CD4-positive, CD25-positive, alpha-beta regulatory T cell (primary cell): Measurements from ENCODE around the gene MTRF1. TPM values are rescaled to one million over a fixed set of nuclear protein-coding genes. Genes with fewer than 3 reads are reported as not detected.

Source experiments
- ATAC-seq, 2 donors: fragments of 150-1000 bp; cut with Tn5 transposase; one replicate each; pipeline ENCODE4 v1.10.0; 2021; ENCODE audit warnings: low read depth in 2 of 2, moderate number of reproducible peaks in 2 of 2, moderate library complexity in 1 of 2
- DNase-seq, 3 donors: peaks; one replicate each; pipeline versions ENCODE4 v3.0.0 to v3.0.0-alpha.2; 2012 to 2022; ENCODE audit warnings: mixed read lengths in 1 of 3
- H3K27ac ChIP-seq: one replicate; pipeline ENCODE4 v1.7.0; 2013; ENCODE audit warnings: mild to moderate bottlenecking, low read length; ENCODE audit not compliant: insufficient read depth, poor library complexity, severe bottlenecking
- H3K27me3 ChIP-seq: one replicate; pipeline ENCODE4 v1.7.0; 2013; ENCODE audit warnings: low read length; ENCODE audit not compliant: control insufficient read depth, insufficient read depth
- H3K36me3 ChIP-seq: one replicate; pipeline ENCODE4 v1.7.0; 2013; ENCODE audit warnings: mild to moderate bottlenecking, low read length, moderate library complexity; ENCODE audit not compliant: control insufficient read depth, insufficient read depth
- H3K4me1 ChIP-seq: 2 replicates; pipeline ENCODE4 v1.7.0; 2013; ENCODE audit warnings: mild to moderate bottlenecking, low read length; ENCODE audit not compliant: insufficient read depth, control insufficient read depth, poor library complexity, severe bottlenecking
- H3K4me3 ChIP-seq: one replicate; pipeline ENCODE4 v1.7.0; 2013; ENCODE audit warnings: low read depth, mild to moderate bottlenecking, low read length, moderate library complexity
- H3K9me3 ChIP-seq, 2 experiments: 1 replicate in 1 of 2; 2 replicates in 1 of 2; pipeline ENCODE4 v1.7.0; 2013; ENCODE audit warnings: low read length in 2 of 2, mild to moderate bottlenecking in 1 of 2, moderate library complexity in 1 of 2; ENCODE audit not compliant: control insufficient read depth in 2 of 2
- H3K27ac Mint-ChIP-seq, 3 donors: one replicate each; pipeline ENCODE4 v1.8.0; 2020 to 2022; ENCODE audit warnings: mild to moderate bottlenecking in 3 of 3, mixed read lengths in 3 of 3, moderate library complexity in 2 of 3
- H3K27me3 Mint-ChIP-seq: one replicate; pipeline ENCODE4 v1.8.0; 2022; ENCODE audit warnings: mild to moderate bottlenecking, mixed read lengths
- H3K36me3 Mint-ChIP-seq: one replicate; pipeline ENCODE4 v1.8.0; 2020; ENCODE audit warnings: mixed read lengths
- H3K4me1 Mint-ChIP-seq, 4 donors: one replicate each; pipeline ENCODE4 v1.8.0; 2020 to 2022; ENCODE audit warnings: mixed read lengths in 4 of 4, mild to moderate bottlenecking in 1 of 4
- H3K4me3 Mint-ChIP-seq, 4 donors: one replicate each; pipeline ENCODE4 v1.8.0; 2020 to 2022; ENCODE audit warnings: mild to moderate bottlenecking in 4 of 4, mixed read lengths in 4 of 4, moderate library complexity in 3 of 4
- H3K9me3 Mint-ChIP-seq, 7 donors: one replicate each; pipeline ENCODE4 v1.8.0; 2020 to 2022; ENCODE audit warnings: mixed read lengths in 7 of 7, mild to moderate bottlenecking in 3 of 7, moderate library complexity in 2 of 7
- polyA plus RNA-seq, 4 donors: library from polyadenylated mRNA; unstranded; fragments of 300-500 nt; fragmentation: Illumina TruSeq; gene quantifications; one replicate each; pipeline ENCODE4 v1.2.3, GENCODE V29; 2021
- total RNA-seq: library from RNA; stranded (reverse); gene quantifications from one replicate; pipeline ENCODE4 v1.2.3, GENCODE V29; 2022

Gene MTRF1
- total and polyA plus RNA-seq, 5 donors from 2014 or later, result 7.3 to 22.2 (median 13.1) TPM

- ATAC-seq (no peak), DNase-seq (no peak)
- Mint-ChIP-seq H3K27me3 (no peaks in the 10 kb centered on the region), H3K4me3 (no peak overlapping the region), H3K36me3 (peaks cover 62% of the 10 kb centered on the region), H3K27ac (no peak overlapping the region), H3K9me3 (peaks cover 0 to 2% (median 0%) of the 10 kb centered on the region in 7 donors), H3K4me1 (peaks cover 17 to 28% (median 19%) of the 10 kb centered on the region in 4 donors)
- Histone ChIP-seq H3K27me3 (no peaks in the 10 kb centered on the region), H3K4me1 (no peaks in the 10 kb centered on the region), H3K9me3 (no peaks in the 10 kb centered on the region), H3K4me3 (no peak overlapping the region), H3K27ac (no peak overlapping the region), H3K36me3 (peaks cover 34% of the 10 kb centered on the region)
These were observed 8.5 kb downstream of the MTRF1 start for GRCh38 chr13:41254902-41255301.

GRCh38 chr13:41250993-41251392 is 12.4 kb downstream of the MTRF1 start:
- H3K27ac Mint-ChIP-seq, result no peak overlapping the region
- peaks cover 1 to 14% (median 7%) of the 10 kb centered on the region in 4 donors for H3K4me1 Mint-ChIP-seq
- no peak for DNase-seq
- H3K4me1 ChIP-seq, result no peaks in the 10 kb centered on the region
- H3K27me3 Mint-ChIP-seq, result no peaks in the 10 kb centered on the region
- no peak overlapping the region for H3K4me3 Mint-ChIP-seq
- no peaks in the 10 kb centered on the region for H3K9me3 Mint-ChIP-seq
- H3K36me3 Mint-ChIP-seq, result peaks cover 52% of the 10 kb centered on the region
- no peak overlapping the region for H3K27ac ChIP-seq
- peaks cover 25% of the 10 kb centered on the region for H3K36me3 ChIP-seq
- no peak for ATAC-seq
- H3K27me3 ChIP-seq, result no peaks in the 10 kb centered on the region
- H3K9me3 ChIP-seq, result no peaks in the 10 kb centered on the region
- no peak overlapping the region for H3K4me3 ChIP-seq

- Histone ChIP-seq H3K36me3 (peaks cover 13% of the 10 kb centered on the region), H3K4me3 (no peak overlapping the region), H3K27me3 (no peaks in the 10 kb centered on the region), H3K9me3 (no peaks in the 10 kb centered on the region), H3K27ac (no peak overlapping the region), H3K4me1 (no peaks in the 10 kb centered on the region)
- no peaks in the 10 kb centered on the region for H3K27me3 Mint-ChIP-seq
- DNase-seq (no peak), ATAC-seq (no peak)
- H3K27ac Mint-ChIP-seq, result peak overlapping the region in 1 of 3 donors; percentile 10
- peaks cover 24% of the 10 kb centered on the region for H3K36me3 Mint-ChIP-seq
- H3K4me1 Mint-ChIP-seq, result peaks cover 0 to 9% (median 4%) of the 10 kb centered on the region in 4 donors
- H3K9me3 Mint-ChIP-seq, result no peaks in the 10 kb centered on the region
- no peak overlapping the region for H3K4me3 Mint-ChIP-seq
These were observed 16.3 kb downstream of the MTRF1 start for GRCh38 chr13:41246969-41247680.

- H3K27ac Mint-ChIP-seq, result no peak overlapping the region
- H3K27me3 Mint-ChIP-seq, result no peaks in the 10 kb centered on the region
- H3K4me1 Mint-ChIP-seq, result peaks cover 0 to 4% (median 0%) of the 10 kb centered on the region in 4 donors
These were observed 18.8 kb downstream of the MTRF1 start for GRCh38 chr13:41244556-41244955.

GRCh38 chr13:41241626-41242025 is 21.8 kb downstream of the MTRF1 start:
- no peak overlapping the region for H3K27ac Mint-ChIP-seq
- no peak overlapping the region for H3K4me3 Mint-ChIP-seq
- Histone ChIP-seq H3K9me3 (no peaks in the 10 kb centered on the region), H3K27me3 (no peaks in the 10 kb centered on the region), H3K4me1 (no peaks in the 10 kb centered on the region), H3K27ac (no peak overlapping the region), H3K36me3 (peaks cover 8% of the 10 kb centered on the region), H3K4me3 (no peak overlapping the region)
- no peak for ATAC-seq
- no peak for DNase-seq
- peaks cover 11% of the 10 kb centered on the region for H3K36me3 Mint-ChIP-seq
- H3K4me1 Mint-ChIP-seq, result peaks cover 0 to 2% (median 0%) of the 10 kb centered on the region in 4 donors
- no peaks in the 10 kb centered on the region for H3K9me3 Mint-ChIP-seq
- H3K27me3 Mint-ChIP-seq, result no peaks in the 10 kb centered on the region

More at GRCh38 chr13:41244556-41244955, 18.8 kb downstream of the MTRF1 start:
- DNase-seq (no peak), ATAC-seq (no peak)
- H3K36me3 ChIP-seq, result peaks cover 6% of the 10 kb centered on the region
- Mint-ChIP-seq H3K4me3 (no peak overlapping the region), H3K9me3 (no peaks in the 10 kb centered on the region), H3K36me3 (peaks cover 8% of the 10 kb centered on the region)
- H3K27me3 ChIP-seq, result no peaks in the 10 kb centered on the region
- H3K4me1 ChIP-seq, result no peaks in the 10 kb centered on the region
- no peak overlapping the region for H3K4me3 ChIP-seq
- no peak overlapping the region for H3K27ac ChIP-seq
- H3K9me3 ChIP-seq, result no peaks in the 10 kb centered on the region

GRCh38 chr13:41236369-41236768 is 27.0 kb downstream of the MTRF1 start:
- H3K4me1 ChIP-seq, result no peaks in the 10 kb centered on the region
- no peak overlapping the region for H3K27ac ChIP-seq
- H3K4me1 Mint-ChIP-seq, result peaks cover 0 to 18% (median 2%) of the 10 kb centered on the region in 4 donors
- H3K36me3 ChIP-seq, result peaks cover 19% of the 10 kb centered on the region
- no peak overlapping the region for H3K4me3 Mint-ChIP-seq
- H3K27me3 Mint-ChIP-seq, result no peaks in the 10 kb centered on the region
- no peak overlapping the region for H3K27ac Mint-ChIP-seq
- no peak for ATAC-seq
- peaks cover 34% of the 10 kb centered on the region for H3K36me3 Mint-ChIP-seq
- H3K4me3 ChIP-seq, result no peak overlapping the region
- H3K9me3 Mint-ChIP-seq, result no peaks in the 10 kb centered on the region
- no peaks in the 10 kb centered on the region for H3K27me3 ChIP-seq
- no peaks in the 10 kb centered on the region for H3K9me3 ChIP-seq
- no peak for DNase-seq

GRCh38 chr13:41232578-41233480 is 30.5 kb downstream of the MTRF1 start:
- no peaks in the 10 kb centered on the region for H3K27me3 Mint-ChIP-seq
- peaks cover 37% of the 10 kb centered on the region for H3K36me3 Mint-ChIP-seq
- peaks cover 18% of the 10 kb centered on the region for H3K36me3 ChIP-seq
- no peak overlapping the region for H3K27ac ChIP-seq
- no peak for ATAC-seq
- no peaks in the 10 kb centered on the region for H3K9me3 Mint-ChIP-seq
- H3K4me3 ChIP-seq, result no peak overlapping the region
- no peak overlapping the region for H3K4me3 Mint-ChIP-seq
- H3K27me3 ChIP-seq, result no peaks in the 10 kb centered on the region
- H3K27ac Mint-ChIP-seq, result peak overlapping the region in 1 of 3 donors; percentile 26
- H3K4me1 Mint-ChIP-seq, result peaks cover 0 to 18% (median 5%) of the 10 kb centered on the region in 4 donors
- DNase-seq, result no peak
- no peaks in the 10 kb centered on the region for H3K4me1 ChIP-seq
- no peaks in the 10 kb centered on the region for H3K9me3 ChIP-seq
